HG03469 (cell line): Measurements from ENCODE around the gene VSTM5.

ENCODE experiments used
- ATAC-seq: cut with Tn5 transposase; IDR thresholded peaks from one replicate; pipeline ENCODE4 v1.9.1; 2021; ENCODE audit warnings: mild to moderate bottlenecking, moderate library complexity, moderate number of reproducible peaks; ENCODE audit not compliant: unreplicated experiment

The VSTM5 gene

GRCh38 chr11:93843906-93844305, 6.5 kb downstream of the VSTM5 start:
- no peak for ATAC-seq

DNA sequence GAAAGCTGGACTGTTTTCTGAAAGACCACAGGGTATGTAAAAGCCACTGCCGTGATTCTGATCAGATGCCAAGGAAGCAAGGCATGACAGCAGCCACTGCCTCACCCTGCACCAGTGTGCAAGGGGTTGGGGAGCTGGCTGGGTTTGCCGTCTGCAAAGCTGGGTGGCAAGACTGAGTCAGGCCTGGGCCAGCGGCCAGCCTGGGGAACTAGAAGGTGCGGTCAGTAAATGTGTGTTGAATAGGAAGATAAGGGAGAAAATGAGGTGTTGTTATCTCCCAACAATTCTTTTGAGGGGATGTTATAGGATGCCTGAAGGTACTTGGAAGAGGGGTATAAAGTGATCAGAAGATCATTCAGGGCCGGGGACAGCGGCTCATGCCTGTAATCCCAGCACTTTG, 8.0 kb downstream of the VSTM5 start:
- no peak for ATAC-seq

GRCh38 chr11:93842034-93842433, 8.4 kb downstream of the VSTM5 start:
- ATAC-seq, result no peak

- ATAC-seq, result no peak
Observed at GRCh38 chr11:93841446-93841845, 9.0 kb downstream of the VSTM5 start.

DNA sequence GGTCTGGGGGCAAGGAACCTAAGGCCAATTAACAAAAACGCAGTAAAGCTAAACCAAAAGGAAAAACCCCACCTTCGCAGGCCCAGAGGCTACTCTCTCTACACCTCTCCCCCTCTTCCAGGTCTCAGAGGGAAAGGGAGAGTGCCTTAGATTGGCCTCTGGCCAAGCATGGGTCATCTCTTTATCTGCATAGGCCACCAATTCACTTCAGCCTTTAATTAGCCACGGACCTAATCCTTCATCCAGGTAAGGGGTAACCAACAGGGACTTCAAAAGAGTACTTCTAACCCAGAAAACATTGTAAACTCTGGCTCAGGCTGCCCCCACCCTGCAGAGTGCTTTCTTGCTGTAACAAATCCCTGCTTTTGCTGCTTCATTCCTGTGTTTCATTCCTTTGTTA, 9.4 kb downstream of the VSTM5 start:
- ATAC-seq, result no peak

DNA sequence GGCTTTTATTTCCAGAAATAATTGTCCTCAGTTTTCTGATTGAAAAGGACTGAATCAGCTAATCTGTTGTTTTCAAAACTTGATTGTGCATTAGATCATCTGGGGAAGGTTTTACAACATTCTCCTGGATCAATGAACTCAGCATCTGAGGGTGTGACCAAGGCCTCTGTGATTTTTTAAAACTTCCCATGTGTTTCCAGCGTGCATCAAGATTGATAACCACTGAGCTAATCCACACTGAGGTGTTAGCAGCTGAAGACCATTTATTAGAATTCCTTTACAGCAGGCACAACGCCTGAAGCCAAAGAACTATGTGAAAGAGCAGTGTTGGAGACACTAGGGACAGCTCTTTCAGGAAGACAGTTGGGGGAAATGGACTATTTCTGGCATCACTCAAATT, 10.2 kb downstream of the VSTM5 start:
- ATAC-seq, result no peak

DNA sequence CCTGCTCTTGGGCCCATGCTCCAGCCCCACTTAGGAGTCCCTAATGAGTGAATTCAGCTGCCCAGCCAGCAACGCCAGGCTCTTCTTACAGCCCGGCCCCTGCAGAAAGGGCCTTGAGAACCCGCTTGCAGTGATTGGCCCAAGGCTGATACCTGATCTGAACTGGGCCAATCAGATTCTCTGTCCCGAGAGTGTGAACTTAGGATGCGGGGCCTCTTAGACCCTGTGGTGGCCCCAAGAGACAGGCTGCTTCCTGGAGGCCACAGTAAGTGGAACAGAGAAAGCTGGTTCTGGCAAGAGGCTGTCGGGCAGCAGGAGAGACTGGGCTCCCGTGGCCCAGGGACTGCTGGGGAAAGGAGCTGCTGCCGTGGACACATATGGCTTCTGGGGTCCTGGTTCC, 11.5 kb downstream of the VSTM5 start:
- no peak for ATAC-seq

- ATAC-seq, result no peak
Observed at GRCh38 chr11:93832780-93833179, 17.6 kb downstream of the VSTM5 start.

DNA sequence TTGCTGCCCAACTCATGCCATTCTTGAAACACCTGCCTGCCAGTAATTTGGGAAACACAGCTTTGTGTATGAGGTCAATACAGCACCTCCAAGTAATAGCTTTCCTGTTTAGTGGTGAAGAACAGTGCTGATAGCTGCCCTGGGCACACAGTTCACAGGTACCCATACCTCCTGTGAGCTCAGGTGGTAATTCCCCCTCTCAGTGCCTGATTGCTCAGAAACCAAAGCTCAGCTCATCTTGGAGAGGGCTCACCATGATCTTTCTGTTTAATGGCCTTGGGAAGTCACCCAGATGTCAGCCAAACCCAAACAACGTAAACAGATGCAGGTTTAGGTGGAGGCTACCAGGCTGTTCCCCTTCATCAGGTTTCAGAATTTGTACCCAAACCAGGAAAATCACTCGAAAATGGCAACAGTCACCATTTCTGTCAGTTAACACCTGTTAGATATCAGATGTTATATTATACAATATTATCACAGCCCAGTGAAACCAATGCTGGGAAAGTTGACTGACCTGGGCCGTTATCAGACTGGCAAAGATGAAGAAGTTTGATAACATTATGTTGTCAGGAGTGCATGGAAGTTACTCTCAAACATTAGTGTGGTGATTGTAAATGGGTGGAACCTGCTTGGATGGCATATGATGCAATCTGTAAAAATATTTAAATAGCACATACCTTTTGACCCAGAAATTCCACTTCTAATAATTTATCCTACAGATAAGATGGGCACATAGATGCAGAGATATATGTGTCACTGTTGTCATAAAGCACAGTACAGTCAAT, 18.9 kb downstream of the VSTM5 start:
- no peak for ATAC-seq

DNA sequence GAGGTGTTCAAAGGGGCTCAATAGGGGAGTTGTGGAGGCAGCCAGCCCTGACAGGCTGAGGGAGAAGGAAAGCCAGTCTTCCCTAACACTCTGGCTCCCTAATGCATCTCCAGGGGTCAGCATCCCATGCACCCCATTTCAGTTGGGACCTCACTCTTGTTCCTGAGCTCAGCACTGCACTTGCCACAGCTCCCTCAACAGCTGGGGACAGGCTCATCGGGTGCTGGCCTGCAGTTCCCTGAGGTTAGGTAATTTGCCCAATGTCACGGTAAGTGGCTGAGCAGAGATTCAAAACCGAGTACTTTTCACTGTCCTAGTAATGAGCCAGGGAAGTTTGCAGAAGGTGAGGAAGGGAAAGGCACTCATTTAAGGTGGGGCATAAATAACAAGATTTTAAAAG, 20.8 kb downstream of the VSTM5 start:
- no peak for ATAC-seq

DNA sequence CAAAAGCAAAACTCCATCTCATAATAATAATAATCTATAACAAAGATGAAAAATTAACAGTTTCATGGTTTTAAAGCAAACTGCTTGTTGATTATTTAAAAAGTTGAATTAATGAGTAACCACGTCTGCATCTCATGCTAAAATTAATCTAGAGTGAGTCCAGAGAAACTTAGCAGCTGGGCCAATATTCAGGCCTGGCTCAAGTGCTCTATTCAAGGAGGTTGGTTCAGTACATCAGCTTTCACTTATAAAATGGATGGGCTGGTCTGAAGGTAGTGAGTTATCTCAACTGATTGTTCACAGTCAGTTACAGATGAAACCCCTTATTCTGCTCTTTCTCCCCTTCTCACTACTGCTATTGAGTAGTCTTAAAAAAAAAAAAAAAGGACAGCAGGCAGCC, 23.1 kb downstream of the VSTM5 start:
- ATAC-seq, result no peak

DNA sequence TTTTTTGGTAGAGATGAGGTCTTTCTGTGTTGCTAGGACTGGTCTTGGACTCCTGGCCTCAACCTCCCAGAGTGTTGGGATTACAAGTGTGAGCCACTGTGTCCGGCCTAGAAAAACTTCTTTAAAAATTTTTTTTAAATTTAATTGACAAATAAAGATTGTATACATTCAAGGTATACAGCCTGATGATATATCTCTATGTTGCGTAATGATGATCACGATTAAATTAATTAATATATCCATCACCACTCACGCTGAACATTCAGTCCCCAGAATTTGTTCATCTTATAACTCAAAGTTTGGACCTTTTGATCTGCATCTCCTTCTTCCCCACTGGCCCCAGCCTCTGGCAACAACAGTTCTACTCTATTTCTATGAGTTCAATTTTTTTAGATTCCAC, 27.2 kb downstream of the VSTM5 start:
- ATAC-seq, result no peak

- no peak for ATAC-seq
Observed at GRCh38 chr11:93822359-93822758, 28.1 kb downstream of the VSTM5 start.

DNA sequence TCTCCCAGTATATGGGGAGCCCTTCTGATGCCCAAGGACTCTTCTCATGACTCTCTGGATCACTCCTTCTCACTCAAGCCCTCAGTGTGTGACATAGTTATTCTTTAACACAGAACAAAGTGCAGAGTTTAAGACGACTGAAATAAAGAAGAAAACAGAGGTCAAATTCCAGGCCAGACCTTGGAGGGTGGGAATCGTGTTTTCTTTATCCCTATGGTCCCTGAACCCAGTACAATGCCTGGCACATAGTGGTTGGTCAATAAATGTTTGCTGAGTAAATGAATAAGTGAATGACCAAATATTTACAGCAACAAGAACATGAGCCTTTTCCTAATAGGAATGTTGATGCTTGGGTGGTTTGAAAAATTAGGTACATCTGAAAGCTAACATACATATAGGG, 28.8 kb downstream of the VSTM5 start:
- ATAC-seq, result no peak

DNA sequence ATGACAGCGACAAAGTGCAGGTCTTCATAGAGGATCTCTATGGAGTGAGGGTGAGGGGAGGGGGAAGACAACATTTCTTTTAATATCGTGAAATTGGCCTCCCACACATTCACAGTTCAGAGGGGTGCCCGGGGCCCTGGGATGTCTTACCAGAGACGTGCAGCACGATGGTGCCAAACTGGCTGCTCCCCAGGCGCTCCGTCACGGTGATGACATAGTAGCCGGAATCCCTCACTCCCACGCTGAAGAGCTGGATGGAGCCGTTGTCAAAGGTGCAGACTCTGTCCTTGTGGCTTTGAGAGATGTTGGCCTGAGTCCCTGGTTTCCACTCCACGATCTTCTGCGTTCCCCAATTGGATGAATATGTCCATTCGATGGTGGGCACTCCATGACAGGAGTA, 29.6 kb downstream of the VSTM5 start:
- ATAC-seq, result no peak

DNA sequence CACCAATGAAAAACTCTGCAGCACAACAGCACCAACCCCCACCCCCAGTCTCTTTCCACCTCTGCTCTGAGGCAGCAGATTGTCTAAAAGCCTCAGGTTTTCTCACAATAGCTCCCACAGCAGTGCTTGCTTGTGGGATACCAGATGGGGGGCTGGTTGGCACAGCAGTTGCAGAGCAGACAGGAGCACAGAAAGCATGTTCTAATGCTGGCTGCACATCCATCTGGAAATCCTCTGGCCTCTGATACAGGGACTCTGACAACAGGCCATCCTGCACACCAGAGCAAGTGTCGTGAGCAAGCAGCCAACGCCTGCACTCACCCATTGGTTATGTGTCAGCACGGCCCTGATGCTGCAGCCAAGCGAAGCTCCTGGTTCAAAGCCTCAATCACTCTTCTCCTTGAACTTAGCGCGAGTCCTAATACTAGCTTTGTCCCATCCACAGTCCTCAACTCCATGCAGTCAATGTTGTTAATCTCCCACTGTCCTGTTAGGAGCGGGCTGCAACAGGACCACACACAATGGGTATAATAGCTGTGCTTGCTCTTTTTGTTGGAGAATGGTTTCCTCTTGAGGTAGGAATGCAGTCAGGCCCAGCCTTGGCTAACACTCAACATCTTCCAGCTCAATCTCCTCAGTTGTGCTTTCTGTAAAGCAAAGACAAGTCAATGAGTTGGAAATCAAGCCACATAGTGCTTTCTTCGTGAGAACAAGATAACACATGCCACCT, 30.3 kb downstream of the VSTM5 start:
- no peak for ATAC-seq

GRCh38 chr11:93817426-93818348, 32.7 kb downstream of the VSTM5 start:
- ATAC-seq, result no peak

DNA sequence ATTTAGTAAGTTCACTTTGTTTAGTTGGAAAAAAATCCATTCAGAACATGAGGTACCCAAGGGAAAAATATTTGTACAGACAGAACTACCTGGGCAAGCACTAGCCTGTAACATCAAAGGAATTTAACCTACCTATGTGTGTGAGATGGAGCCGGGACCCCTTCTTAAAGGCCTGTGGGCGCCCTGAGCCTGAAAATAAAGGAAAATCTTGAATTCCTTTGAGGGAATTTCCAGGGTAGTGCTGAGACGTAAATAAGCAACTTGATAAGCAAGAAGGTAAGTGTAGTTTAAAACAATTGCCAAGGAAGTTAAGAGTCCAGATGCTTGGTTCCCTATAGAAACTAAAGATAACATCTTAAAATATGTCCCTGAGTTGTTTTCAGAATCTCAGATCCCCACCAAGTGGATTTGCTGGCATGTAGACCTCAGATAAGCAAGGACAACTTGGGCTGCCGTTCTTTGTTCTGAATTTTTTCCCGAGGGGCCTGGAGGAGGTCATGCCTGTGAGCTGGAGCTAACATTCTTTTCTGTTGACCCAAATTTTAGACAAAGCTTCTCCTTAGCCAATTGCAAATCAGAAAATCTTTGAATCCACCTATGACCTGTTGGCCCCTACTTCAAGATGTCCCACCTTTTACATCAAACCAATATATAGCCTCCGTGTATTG, 35.3 kb downstream of the VSTM5 start:
- no peak for ATAC-seq

DNA sequence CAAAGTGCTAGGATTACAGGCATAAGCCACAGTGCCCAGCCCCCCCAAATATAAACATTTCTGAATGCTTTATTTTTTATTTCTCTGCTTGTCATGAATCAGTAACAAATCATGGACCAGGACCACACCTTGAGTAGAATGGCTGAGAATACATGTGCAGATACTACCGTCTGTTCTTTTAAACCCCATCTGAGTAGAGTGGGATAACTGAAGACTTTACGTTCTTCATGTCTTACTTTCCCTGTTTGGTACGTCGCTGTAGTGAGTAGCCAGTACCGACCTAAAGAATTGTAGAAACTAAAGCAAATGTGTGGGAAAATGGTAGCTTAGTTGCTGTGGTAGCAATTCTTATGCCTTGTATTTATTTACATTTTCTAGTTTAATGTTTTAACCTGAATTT, 36.4 kb downstream of the VSTM5 start:
- no peak for ATAC-seq

- no peak for ATAC-seq
Observed at GRCh38 chr11:93807980-93808379, 42.4 kb downstream of the VSTM5 start.

GRCh38 chr11:93804879-93805278, 45.5 kb downstream of the VSTM5 start:
- no peak for ATAC-seq
